Keratinocyte (primary cell): Measurements from ENCODE around the gene DNAJC28. TPM values are rescaled to one million over a fixed set of nuclear protein-coding genes. Genes with fewer than 3 reads are reported as not detected.

Experiments
- DNase-seq: peaks from one replicate; pipeline ENCODE4 v3.0.0-alpha.2; 2011; ENCODE audit warnings: low read depth, missing footprints, low spot score
- FAIRE-seq: peaks from 2 replicates; lab custom pipeline; 2011; peaks lifted over from hg19 to GRCh38; lab: Jason Lieb, UNC
- H2AFZ ChIP-seq: 2 replicates; pipeline ENCODE4 v1.6.0; 2012; ENCODE audit warnings: low read length, control low read depth, inconsistent platforms; ENCODE audit not compliant: control insufficient read depth
- H3K27ac ChIP-seq: 2 replicates; pipeline ENCODE4 v1.5.1; 2011; ENCODE audit warnings: low read length; ENCODE audit not compliant: control insufficient read depth, insufficient read depth
- H3K27me3 ChIP-seq: 3 replicates; pipeline ENCODE4 v1.6.0; 2011; ENCODE audit warnings: low read length; ENCODE audit not compliant: control insufficient read depth, insufficient read depth; ENCODE audit errors: extremely low read depth
- H3K36me3 ChIP-seq, 2 experiments: 2 replicates in 1 of 2; 3 replicates in 1 of 2; pipeline ENCODE4 v1.5.1; 2011; ENCODE audit warnings: low read length in 2 of 2, mild to moderate bottlenecking in 1 of 2; ENCODE audit not compliant: control insufficient read depth in 2 of 2, insufficient read depth in 2 of 2; ENCODE audit errors: extremely low read depth in 1 of 2
- H3K4me1 ChIP-seq: 3 replicates; pipeline ENCODE4 v1.5.1; 2011; ENCODE audit warnings: low read length; ENCODE audit not compliant: control insufficient read depth, insufficient read depth; ENCODE audit errors: extremely low read depth
- H3K4me2 ChIP-seq: 3 replicates; pipeline ENCODE4 v1.6.0; 2011; ENCODE audit warnings: low read depth, low read length; ENCODE audit not compliant: control insufficient read depth, insufficient read depth; ENCODE audit errors: extremely low read depth
- H3K4me3 ChIP-seq, 3 experiments: fragments of 200-600 bp in 1 of 3; sonication (generic) in 1 of 3; 2 replicates in 2 of 3; 3 replicates in 1 of 3; pipeline ENCODE4 v1.5.1; 2011 to 2016; ENCODE audit warnings: low read length in 3 of 3, mild to moderate bottlenecking in 3 of 3, control low read depth in 2 of 3, inconsistent platforms in 1 of 3, low read depth in 1 of 3, mixed read lengths in 1 of 3, mixed run types in 1 of 3, moderate library complexity in 1 of 3; ENCODE audit not compliant: control insufficient read depth in 2 of 3, insufficient read depth in 2 of 3; ENCODE audit errors: extremely low read depth in 1 of 3
- H3K79me2 ChIP-seq: 2 replicates; pipeline ENCODE4 v1.6.0; 2012; ENCODE audit warnings: low read length; ENCODE audit not compliant: control insufficient read depth, insufficient read depth
- H3K9ac ChIP-seq: 3 replicates; pipeline ENCODE4 v1.6.0; 2011; ENCODE audit warnings: low read length; ENCODE audit not compliant: control insufficient read depth, insufficient read depth; ENCODE audit errors: extremely low read depth
- H3K9me1 ChIP-seq: 3 replicates; pipeline ENCODE4 v1.6.0; 2011; ENCODE audit warnings: low read length; ENCODE audit not compliant: control insufficient read depth, insufficient read depth; ENCODE audit errors: extremely low read depth
- H3K9me3 ChIP-seq: 2 replicates; pipeline ENCODE4 v1.5.1; 2012; ENCODE audit warnings: low read depth, low read length; ENCODE audit not compliant: control insufficient read depth
- H4K20me1 ChIP-seq: 3 replicates; pipeline ENCODE4 v1.6.0; 2011; ENCODE audit warnings: low read length; ENCODE audit not compliant: control insufficient read depth, insufficient read depth; ENCODE audit errors: extremely low read depth
- CTCF ChIP-seq, 3 experiments: IDR thresholded peaks in 1 of 3; conservative IDR thresholded peaks in 1 of 3; optimal IDR thresholded peaks in 1 of 3; 2 replicates in 2 of 3; 3 replicates in 1 of 3; pipeline versions ENCODE3 to v1.5.1; 2011; ENCODE audit warnings: low read length in 3 of 3, mild to moderate bottlenecking in 3 of 3, moderate library complexity in 2 of 3, control low read depth in 1 of 3, inconsistent platforms in 1 of 3; ENCODE audit not compliant: insufficient read depth in 2 of 3; ENCODE audit errors: extremely low read depth in 1 of 3
- EZH2 ChIP-seq: IDR thresholded peaks from one replicate; pipeline ENCODE4 v1.6.1; 2012; ENCODE audit warnings: inconsistent platforms, mild to moderate bottlenecking, low read length, moderate library complexity
- dilution Hi-C: fragments of 300-500 bp; cut with MboI; formaldehyde crosslinking; loops from one replicate; pipeline ENCODE4 v1.7.0; 2020; ENCODE audit warnings: low sequenced_read_pairs; ENCODE audit not compliant: extremely low pct_ligation_motif_present
- polyA plus RNA-seq, 5 experiments: library from polyadenylated mRNA; depleted of rRNA in 3 of 5; stranded (reverse) in 3 of 5; stranded (forward) in 1 of 5; unstranded in 1 of 5; fragments of >200 nt; gene quantifications; 1 replicate in 1 of 5; 2 replicates in 3 of 5; 3 replicates in 1 of 5; pipeline versions ENCODE4 v1.2.1 to v1.2.3, GENCODE V29; 2011 to 2012; ENCODE audit warnings: missing spikeins in 2 of 5, low read depth in 1 of 5, low replicate concordance in 1 of 5

Gene DNAJC28
- polyA plus RNA-seq, 1 donor (not counting 4 experiments of a cell fraction or from before 2014, with no cell fraction given) = 1.4 TPM

- Histone ChIP-seq H2AFZ (no peak overlapping the region), H3K27me3 (no peaks in the 10 kb centered on the region), H3K4me1 (no peaks in the 10 kb centered on the region), H3K9me3 (no peaks in the 10 kb centered on the region), H3K4me2 (no peak overlapping the region), H3K27ac (no peak overlapping the region), H3K9ac (no peak overlapping the region), H3K4me3 (no peak overlapping the region), H3K79me2 (no peaks in the 10 kb centered on the region), H3K36me3 (peaks cover 0 to 6% of the 10 kb centered on the region in 2 experiments), H3K9me1 (no peaks in the 10 kb centered on the region), H4K20me1 (no peaks in the 10 kb centered on the region)
- dilution Hi-C loops = no loop called here
- DNase-seq (no peak), FAIRE-seq (no peak)
- TF ChIP-seq EZH2 (no peak), CTCF (optimal IDR thresholded peaks at IDR 0.05 in 1 of 3, IDR thresholded peaks at IDR 0.05 in 1 of 3, conservative IDR thresholded peaks at IDR 0.05 in 1 of 3; ENCODE audit: extremely low read depth in 1 of 3, insufficient read depth in 2 of 3, low read length in 3 of 3) (no peak)
These were observed 32.7 kb downstream of the DNAJC28 start for GRCh38 chr21:33458861-33459260.

GRCh38 chr21:33455686-33456446 lies 35.6 kb downstream of the DNAJC28 start:
- H3K36me3 ChIP-seq = peaks cover 0 to 6% of the 10 kb centered on the region in 2 experiments
- H3K27me3 ChIP-seq = no peaks in the 10 kb centered on the region
- FAIRE-seq = no peak
- no peaks in the 10 kb centered on the region for H3K9me1 ChIP-seq
- dilution Hi-C loops = no loop called here
- no peaks in the 10 kb centered on the region for H3K9me3 ChIP-seq
- H3K4me3 ChIP-seq = no peak overlapping the region
- H3K4me2 ChIP-seq = no peak overlapping the region
- H3K4me1 ChIP-seq = peaks cover 10% of the 10 kb centered on the region
- no peak for DNase-seq
- TF ChIP-seq EZH2 (no peak), CTCF (optimal IDR thresholded peaks at IDR 0.05 in 1 of 3, IDR thresholded peaks at IDR 0.05 in 1 of 3, conservative IDR thresholded peaks at IDR 0.05 in 1 of 3; ENCODE audit: extremely low read depth in 1 of 3, insufficient read depth in 2 of 3, low read length in 3 of 3) (no peak)
- H3K9ac ChIP-seq = no peak overlapping the region
- H4K20me1 ChIP-seq = no peaks in the 10 kb centered on the region
- H3K27ac ChIP-seq = no peak overlapping the region
- H2AFZ ChIP-seq = no peak overlapping the region
- no peaks in the 10 kb centered on the region for H3K79me2 ChIP-seq
